COR-L47 (cell line): ENCODE measurements around the gene ANTXR2.

Experiments
- DNase-seq: peaks from one replicate; lab custom pipeline; 2025; lab: John Stamatoyannopoulos, UW

Gene ANTXR2

DNA sequence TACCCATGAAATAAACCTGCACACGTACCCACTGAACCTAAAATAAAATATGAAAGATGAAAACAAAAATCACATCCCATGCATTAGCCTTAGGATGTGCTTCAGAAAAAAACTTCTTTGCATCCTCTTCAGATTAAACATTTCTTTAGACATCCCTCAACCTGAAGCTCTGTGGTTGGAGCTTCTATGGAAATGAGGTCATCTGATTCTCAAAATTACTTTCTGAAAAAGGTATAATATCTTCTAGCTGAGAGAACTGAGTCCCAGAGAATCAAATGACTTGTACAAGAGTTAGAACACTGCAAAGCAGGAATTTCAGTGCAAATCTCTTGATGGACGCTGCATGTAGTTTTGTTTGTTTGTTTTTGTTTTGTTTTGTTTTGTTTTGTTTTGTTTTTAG lies 19.1 kb upstream of the ANTXR2 start:
- DNase-seq, result no peak

- no peak for DNase-seq
Observed at GRCh38 chr4:80091688-80092087, 18.7 kb upstream of the ANTXR2 start.

- DNase-seq, result no peak
Observed at GRCh38 chr4:80091184-80091583, 18.2 kb upstream of the ANTXR2 start.

DNA sequence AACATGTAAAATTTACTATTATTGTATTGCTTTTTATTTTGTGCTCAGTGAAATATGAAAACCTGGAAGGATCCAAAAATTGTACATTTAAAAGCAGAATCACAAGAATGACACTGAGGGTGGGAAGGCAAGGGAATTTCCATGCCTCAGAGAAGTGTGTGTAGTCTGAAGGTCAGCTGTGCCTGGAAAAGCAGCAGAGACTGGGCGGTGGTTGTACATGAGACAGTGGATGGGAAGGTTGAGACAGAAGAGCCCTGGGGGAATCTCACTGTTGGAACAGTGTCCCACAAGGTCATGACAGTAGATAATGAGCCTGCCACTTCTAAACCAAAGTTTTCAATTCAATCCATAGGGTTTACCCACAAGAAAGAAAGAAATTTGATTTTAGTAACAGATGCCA lies 17.1 kb upstream of the ANTXR2 start:
- DNase-seq, result no peak

DNA sequence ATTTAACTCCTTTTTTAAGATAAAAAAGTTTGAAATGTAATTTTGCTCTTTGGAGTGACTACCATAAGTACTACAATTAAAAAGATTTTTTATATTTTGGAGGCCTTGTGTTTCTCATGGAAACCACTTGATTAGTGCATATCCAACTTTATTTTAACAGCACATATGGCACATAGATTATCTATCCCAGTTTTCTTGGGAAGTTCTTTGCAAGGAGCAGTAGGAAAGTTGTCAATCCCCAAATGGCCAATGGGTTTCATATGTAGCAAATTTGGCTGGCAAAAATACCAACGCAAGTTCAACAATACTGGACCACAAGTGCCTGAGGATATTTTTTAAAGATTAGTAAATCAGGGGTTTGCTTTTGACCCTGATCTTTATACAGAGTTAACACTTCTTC lies 15.4 kb upstream of the ANTXR2 start:
- no peak for DNase-seq

DNA sequence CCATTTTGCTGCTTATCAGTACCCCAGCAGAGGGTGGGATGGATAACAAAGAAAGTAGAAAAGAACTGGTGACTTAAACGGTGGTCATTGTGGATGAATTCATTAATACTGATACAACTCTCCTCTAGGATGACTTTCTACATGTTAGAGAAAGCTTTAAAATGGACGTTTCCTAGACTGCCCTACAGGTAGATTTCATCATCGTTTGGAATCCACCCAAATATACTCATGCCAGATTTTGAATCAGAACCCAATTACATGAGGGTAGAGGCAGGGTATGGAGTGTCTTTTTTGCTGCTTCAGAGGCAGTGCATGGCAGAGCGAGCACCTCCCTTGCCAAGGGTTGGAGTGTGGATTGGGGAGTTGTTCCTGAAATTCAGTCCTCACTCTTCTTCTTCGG lies 13.3 kb upstream of the ANTXR2 start:
- no peak for DNase-seq

GRCh38 chr4:80085081-80085480 lies 12.1 kb upstream of the ANTXR2 start:
- DNase-seq, result no peak

DNA sequence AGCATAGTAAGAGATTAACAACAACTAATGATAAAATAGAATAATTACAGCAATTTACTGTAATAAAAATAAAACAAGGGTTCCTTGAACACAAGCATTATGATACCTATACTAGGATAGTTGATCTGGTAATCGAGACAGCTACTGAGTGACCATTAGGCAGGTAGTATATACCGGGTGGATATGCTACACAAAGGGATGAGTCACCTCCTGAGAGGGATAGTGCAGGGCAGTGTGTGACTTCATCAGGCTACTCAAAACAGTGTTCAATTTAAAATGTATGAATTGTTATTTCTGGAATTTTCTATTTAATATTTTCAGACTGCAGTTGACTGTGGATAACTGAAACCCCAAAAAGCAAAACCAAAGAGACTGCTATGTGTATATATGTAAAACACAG lies 9.7 kb upstream of the ANTXR2 start:
- DNase-seq, result no peak

GRCh38 chr4:80081566-80081965 lies 8.5 kb upstream of the ANTXR2 start:
- DNase-seq, result no peak

DNA sequence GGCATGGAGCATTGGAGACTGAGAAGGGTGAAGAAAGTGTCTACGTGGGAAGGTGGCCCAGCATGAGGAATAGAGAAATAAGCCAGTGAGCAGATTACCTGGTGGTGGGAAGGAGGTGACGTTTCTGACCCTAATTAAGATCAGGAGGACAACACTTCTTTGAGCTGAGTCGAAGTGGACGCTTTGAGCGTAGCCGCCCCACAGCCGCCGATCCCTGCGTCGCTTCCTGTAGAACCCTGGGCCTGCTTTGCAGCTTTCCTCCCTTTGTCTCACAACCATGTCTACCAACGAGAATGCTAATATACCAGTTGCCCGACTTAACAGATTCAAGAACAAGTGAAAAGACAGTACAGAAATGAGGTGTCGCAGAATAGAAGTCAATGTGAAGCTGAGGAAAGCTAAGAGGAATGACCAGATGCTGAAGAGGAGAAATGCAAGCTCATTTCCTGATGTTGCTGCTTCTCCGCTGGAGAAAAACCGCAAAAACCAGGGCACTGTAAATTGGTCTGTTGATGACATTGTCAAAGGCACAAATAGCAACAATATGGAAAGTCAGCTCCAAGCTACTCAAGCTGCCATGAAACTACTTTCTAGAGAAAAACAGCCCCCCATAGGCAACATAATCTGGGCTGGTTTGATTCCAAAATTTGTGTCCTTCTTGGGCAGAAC lies 6.4 kb upstream of the ANTXR2 start:
- no peak for DNase-seq

DNA sequence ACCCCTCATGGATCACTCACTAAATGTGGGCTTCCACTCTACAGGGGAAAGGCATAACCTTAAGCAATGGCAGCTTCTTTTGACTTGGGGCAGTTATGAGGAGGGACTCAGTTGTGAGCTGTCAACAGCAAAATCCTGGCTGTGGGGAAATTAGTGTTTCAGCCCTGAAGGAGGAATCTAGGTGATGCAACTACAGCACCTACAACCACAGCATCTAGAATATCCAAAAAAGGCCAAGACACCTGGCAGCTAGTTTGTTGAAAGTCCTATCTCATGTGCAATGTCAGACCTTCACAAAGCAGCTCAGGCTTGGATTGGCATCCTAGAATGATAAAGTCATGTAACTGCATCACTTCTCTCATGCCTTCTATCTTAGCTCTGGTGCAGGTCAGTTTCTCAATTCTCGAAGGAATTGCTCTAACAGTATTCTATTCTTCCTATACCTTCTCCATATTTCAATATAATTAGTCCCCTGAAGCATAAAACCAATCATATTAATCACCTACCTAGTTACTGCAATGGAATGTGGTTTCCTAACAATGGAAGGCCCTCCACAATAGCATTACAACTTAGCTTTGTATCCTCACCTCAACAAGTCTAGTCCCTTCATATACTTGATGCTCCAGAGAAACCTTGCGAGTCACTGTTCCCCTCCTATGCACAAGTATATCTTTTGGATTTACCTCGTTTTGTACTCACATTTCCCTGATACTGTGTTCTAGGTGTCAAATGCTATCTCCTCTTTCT lies 5.5 kb upstream of the ANTXR2 start:
- DNase-seq, result no peak

- no peak for DNase-seq
Observed at GRCh38 chr4:80077639-80078038, 4.6 kb upstream of the ANTXR2 start.

GRCh38 chr4:80076681-80077080 lies 3.7 kb upstream of the ANTXR2 start:
- DNase-seq, result no peak

DNA sequence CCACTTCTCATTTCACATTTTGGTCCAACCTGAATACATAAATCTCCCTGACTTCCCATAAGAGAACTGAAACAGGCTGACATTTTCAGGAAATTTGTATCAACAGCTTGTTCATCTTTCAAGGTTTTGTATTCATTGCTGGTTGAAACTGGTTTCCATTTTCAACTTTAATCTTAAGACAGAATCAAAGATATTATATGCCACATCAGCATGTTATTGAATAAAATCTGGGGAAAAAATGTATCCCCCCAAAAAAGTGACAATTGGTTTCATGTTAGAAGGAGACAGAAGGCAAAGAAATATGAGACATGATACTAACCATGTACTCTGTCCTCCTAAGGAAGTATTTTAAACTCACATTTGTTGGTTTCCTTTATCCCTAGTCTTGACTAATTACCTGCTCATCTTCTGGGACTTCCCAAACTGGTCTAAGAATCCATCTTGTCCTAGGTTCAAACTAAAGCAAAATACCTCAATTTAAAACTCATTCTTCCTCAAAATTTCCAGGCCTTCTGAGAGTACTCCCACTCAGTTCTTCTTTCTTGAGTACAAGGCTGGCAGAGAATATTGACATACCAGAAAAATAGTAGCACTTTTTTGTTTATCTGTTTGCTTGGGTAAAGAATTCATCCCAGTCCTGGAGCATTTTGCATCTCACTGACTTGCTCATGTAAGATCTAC lies 3.1 kb upstream of the ANTXR2 start:
- DNase-seq, result no peak

- DNase-seq, result no peak
Observed at GRCh38 chr4:80074651-80075050, 1.6 kb upstream of the ANTXR2 start.

- DNase-seq, result no peak
Observed at GRCh38 chr4:80074069-80074468, 1.0 kb upstream of the ANTXR2 start.

GRCh38 chr4:80073473-80074008 lies 512 bp upstream of the ANTXR2 start:
- no peak for DNase-seq

DNA sequence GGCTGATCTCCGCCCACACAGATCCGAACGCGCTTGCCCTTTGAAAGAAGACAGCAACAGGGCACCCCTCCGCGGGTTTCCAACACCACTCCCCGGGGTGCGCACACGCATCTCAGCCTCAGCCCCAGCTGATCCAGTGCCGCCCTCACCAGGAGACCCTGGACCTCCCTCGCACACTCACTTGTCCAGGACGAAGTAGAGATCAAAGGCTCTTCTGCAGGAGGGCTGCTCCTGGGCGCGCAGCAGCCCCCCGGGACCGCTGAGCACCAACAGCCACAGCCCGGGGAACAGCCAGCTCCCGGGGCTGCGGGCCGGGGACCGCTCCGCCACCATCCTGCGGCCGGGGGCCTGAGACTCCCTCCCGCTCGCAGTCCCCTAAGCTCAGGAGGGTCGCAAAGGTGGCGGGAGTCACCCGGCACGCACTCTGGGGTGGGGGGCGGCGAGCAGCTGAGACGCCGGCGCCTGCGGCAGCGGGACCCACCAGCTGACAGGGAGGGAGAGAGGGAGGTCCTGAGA lies 743 bp downstream of the ANTXR2 start:
- peak; percentile 61 for DNase-seq

DNA sequence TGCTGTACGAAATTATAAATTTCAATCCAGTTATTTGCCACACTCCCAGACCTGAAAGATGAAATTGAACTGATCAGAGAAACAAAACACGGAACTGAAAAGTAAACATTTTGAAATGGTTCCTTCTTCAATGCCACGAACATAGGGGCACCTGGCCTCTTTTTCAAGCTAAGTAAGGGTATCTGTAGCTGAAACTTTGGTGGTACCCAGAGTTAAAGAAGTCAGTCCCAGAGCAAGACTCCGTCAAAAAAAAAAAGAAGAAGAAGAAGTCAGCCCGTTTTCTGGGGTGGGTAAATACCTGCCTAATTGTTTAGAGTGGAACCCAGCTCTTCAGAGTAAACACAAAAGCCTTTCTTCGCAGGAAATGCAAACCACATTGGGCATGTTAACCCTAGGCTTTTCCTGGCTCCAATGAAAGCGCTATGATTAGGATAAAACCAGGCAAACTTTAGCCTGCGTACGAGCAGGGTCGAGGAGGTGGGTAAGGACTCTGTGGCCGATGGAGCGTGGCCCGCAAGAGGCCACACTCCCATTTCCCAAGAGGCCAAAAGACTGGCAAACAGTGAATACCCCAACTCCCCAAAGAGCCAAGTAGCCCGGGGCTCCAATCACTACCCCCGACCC lies 1.3 kb downstream of the ANTXR2 start:
- no peak for DNase-seq

DNA sequence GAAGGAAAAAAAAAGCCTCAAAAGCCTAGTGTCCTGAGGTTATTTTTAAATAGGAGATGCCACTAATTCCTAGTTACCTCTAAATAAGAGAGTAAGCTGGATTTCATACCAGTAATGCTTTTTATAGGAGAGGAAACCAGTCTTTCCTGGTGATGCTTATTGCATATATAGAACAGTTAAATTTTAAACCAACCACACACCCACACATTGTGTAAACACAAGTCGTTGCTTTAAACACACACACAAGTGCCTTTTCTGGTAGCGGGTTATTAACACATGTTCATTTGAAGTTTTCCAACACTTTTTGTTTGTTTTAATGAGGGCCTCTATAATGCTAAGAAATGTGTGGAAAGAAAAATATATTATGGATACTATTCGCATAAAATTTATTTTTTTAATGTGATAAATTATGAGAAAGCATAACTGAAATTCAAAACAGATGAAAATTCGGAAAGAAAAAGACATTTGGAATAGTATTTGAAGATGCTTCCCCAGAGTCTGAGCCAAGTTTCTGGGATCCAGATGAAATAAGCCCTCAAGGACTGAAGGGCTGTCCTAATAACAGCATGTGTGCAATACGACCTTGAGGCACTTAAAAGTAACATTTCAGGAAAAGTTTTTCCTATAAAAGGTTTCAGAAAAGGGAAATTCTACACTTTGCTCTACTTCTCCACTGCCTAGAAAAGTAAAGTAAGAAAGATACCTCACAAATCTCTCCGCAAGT lies 2.0 kb downstream of the ANTXR2 start:
- no peak for DNase-seq

DNA sequence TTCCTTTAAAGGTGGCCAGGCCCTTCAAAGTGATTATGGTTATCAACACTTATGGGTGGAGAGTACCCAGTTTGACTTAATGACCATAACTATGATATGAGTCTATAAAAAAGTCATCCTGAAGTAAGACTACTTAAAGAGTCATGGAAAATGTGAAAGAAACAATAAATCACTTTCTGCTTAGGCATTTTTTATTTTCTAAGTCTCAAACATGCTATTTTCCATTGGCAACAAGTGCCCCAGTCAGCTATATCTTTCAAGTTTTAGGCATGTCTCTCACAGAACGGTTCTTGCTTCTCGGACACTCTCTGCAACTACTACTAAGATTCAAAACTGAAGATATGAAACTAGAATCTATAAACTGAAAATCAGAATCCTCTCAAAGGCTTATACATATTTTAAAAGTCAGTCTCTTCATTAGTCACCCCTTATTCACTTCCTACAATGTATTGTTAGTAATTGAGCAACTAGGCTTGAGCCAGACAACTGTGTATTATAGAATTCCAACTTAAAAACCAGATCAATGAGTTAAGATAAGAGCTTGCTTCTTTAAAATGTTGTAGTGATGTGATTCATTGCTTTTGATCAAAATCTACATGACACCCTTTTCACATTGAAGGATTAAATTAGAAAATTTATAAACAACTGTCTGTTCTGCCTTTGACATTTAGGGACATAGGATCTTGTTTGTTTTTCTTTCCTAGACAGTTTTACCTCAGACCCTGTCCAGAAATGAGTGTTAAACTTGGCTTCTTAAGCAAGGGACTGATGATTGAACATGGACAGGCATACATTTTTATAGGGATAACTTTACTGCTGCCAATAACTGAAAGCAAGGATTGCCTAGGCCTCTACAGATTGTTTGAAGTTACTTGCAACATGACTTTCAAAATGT lies 2.9 kb downstream of the ANTXR2 start:
- DNase-seq, result no peak
